SJCRH30 (cell line): ENCODE results near the gene CD7. TPM values are rescaled to one million over a fixed set of nuclear protein-coding genes. Genes with fewer than 3 reads are reported as not detected.
"Not testable (repeated sequence)": the region's sequence is repeated elsewhere in the genome, so short reads cannot be mapped to it uniquely, and the experiment has no call there.

Source experiments
- DNase-seq, 2 experiments: peaks; one replicate each; pipeline ENCODE4 v3.0.0-alpha.2; 2015 to 2020
- H3K27ac ChIP-seq: fragments of 250-450 bp; sonication (Bioruptor Pico); 2 replicates; pipeline ENCODE4 v1.5.1; 2020; ENCODE audit warnings: mild to moderate bottlenecking, moderate library complexity
- H3K27me3 ChIP-seq: fragments of 250-450 bp; sonication (Bioruptor Pico); 2 replicates; pipeline ENCODE4 v1.5.1; 2020; ENCODE audit warnings: mild to moderate bottlenecking, moderate library complexity
- H3K36me3 ChIP-seq: fragments of 250-450 bp; sonication (Bioruptor Pico); 2 replicates; pipeline ENCODE4 v1.5.1; 2020; ENCODE audit warnings: mild to moderate bottlenecking, moderate library complexity
- H3K4me1 ChIP-seq: fragments of 250-450 bp; sonication (Bioruptor Pico); 2 replicates; pipeline ENCODE4 v1.5.1; 2020; ENCODE audit warnings: mild to moderate bottlenecking, moderate library complexity
- H3K4me3 ChIP-seq: fragments of 250-450 bp; sonication (Bioruptor Pico); 2 replicates; pipeline ENCODE4 v1.5.1; 2020; ENCODE audit warnings: mild to moderate bottlenecking, moderate library complexity
- H3K9me3 ChIP-seq: fragments of 250-450 bp; sonication (Bioruptor Pico); replicated peaks from 2 replicates; pipeline ENCODE4 v1.5.1; 2020; ENCODE audit warnings: mild to moderate bottlenecking, moderate library complexity
- total RNA-seq: library from RNA; depleted of rRNA; stranded (reverse); fragments of >200 nt; shearing (Covaris generic); gene quantifications from 2 replicates; pipeline ENCODE4 v1.2.3, GENCODE V29; 2014

The CD7 gene
- total RNA-seq, 1 experiment from 2014 or later, result 4.8 TPM

GRCh38 chr17:82351254-82351712 lies 33.9 kb upstream of the CD7 start:
- no peak overlapping the region for H3K4me3 ChIP-seq
- H3K9me3 ChIP-seq, result no peaks in the 10 kb centered on the region
- no peaks in the 10 kb centered on the region for H3K36me3 ChIP-seq
- peaks cover 15% of the 10 kb centered on the region for H3K4me1 ChIP-seq
- 0 out of 2 replicates have a peak, but pooled peaks cover 5% of the 10 kb centered on the region for H3K27me3 ChIP-seq
- H3K27ac ChIP-seq, result no peak overlapping the region
- DNase-seq, result peak; percentile 47 to 49

- no peak overlapping the region for H3K4me3 ChIP-seq
- H3K4me1 ChIP-seq, result peaks cover 6% of the 10 kb centered on the region; the same call in 1 of the 2 replicates
- H3K27me3 ChIP-seq, result 0 out of 2 replicates have a peak, but pooled peaks cover 5% of the 10 kb centered on the region
- no peak overlapping the region for H3K27ac ChIP-seq
- DNase-seq, result peak; percentile 83 to 86
- no peaks in the 10 kb centered on the region for H3K9me3 ChIP-seq
- H3K36me3 ChIP-seq, result no peaks in the 10 kb centered on the region
Measured at GRCh38 chr17:82350182-82351030, 33.0 kb upstream of the CD7 start.

DNA sequence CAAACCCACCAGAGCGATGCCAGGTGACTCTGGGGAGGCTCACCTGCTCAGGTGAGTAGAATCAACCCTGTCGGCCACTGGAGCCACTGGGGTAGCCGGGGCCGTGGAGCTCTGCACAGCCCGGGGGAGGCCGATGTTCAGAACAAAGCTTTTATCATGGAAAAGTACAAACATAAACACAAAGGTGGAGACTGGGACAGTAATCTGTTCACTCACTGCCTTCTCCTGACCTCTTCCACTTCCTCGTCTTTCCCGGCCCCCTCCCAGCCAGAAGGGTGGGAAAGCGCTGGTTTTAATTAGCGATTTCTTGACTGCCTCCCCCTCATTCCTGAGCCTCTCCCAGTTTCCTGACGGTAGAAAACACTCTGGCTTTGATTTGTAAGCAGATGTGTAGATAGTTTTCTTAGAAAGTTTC lies 31.9 kb upstream of the CD7 start:
- no peak for DNase-seq
- 0 out of 2 replicates have a peak, but pooled peaks cover 5% of the 10 kb centered on the region for H3K27me3 ChIP-seq
- H3K4me3 ChIP-seq, result no peak overlapping the region
- H3K4me1 ChIP-seq, result peaks cover 6% of the 10 kb centered on the region; the same call in 1 of the 2 replicates
- no peaks in the 10 kb centered on the region for H3K36me3 ChIP-seq
- no peaks in the 10 kb centered on the region for H3K9me3 ChIP-seq
- no peak overlapping the region for H3K27ac ChIP-seq

- no peak for DNase-seq
- Histone ChIP-seq H3K4me1 (peaks cover 6% of the 10 kb centered on the region; the same call in 1 of the 2 replicates), H3K27ac (no peak overlapping the region)
Measured at GRCh38 chr17:82348866-82349265, 31.5 kb upstream of the CD7 start.

GRCh38 chr17:82348434-82348833 lies 31.0 kb upstream of the CD7 start:
- H3K4me3 ChIP-seq, result no peak overlapping the region
- H3K4me1 ChIP-seq, result peaks cover 6% of the 10 kb centered on the region; the same call in 1 of the 2 replicates
- no peak for DNase-seq
- H3K9me3 ChIP-seq, result no peaks in the 10 kb centered on the region
- no peak overlapping the region for H3K27ac ChIP-seq
- no peaks in the 10 kb centered on the region for H3K36me3 ChIP-seq
- 0 out of 2 replicates have a peak, but pooled peaks cover 5% of the 10 kb centered on the region for H3K27me3 ChIP-seq

More at GRCh38 chr17:82348866-82349265, 31.5 kb upstream of the CD7 start:
- no peak overlapping the region for H3K4me3 ChIP-seq
- H3K9me3 ChIP-seq, result no peaks in the 10 kb centered on the region
- no peaks in the 10 kb centered on the region for H3K36me3 ChIP-seq
- 0 out of 2 replicates have a peak, but pooled peaks cover 5% of the 10 kb centered on the region for H3K27me3 ChIP-seq

GRCh38 chr17:82347994-82348393 lies 30.6 kb upstream of the CD7 start:
- not testable (repeated sequence) for H3K27ac ChIP-seq

GRCh38 chr17:82346342-82347300 lies 29.2 kb upstream of the CD7 start:
- Histone ChIP-seq H3K36me3 (no peaks in the 10 kb centered on the region), H3K27me3 (0 out of 2 replicates have a peak, but pooled peaks cover 5% of the 10 kb centered on the region), H3K9me3 (no peaks in the 10 kb centered on the region), H3K27ac (no peak overlapping the region), H3K4me3 (no peak overlapping the region), H3K4me1 (peaks cover 21% of the 10 kb centered on the region)
- no peak for DNase-seq

More at GRCh38 chr17:82347994-82348393, 30.6 kb upstream of the CD7 start:
- not testable (repeated sequence) for H3K36me3 ChIP-seq, H3K27me3 ChIP-seq, DNase-seq, H3K4me3 ChIP-seq, H3K9me3 ChIP-seq
- H3K4me1 ChIP-seq, result peaks cover 11% of the 10 kb centered on the region; the same call in 1 of the 2 replicates

DNA sequence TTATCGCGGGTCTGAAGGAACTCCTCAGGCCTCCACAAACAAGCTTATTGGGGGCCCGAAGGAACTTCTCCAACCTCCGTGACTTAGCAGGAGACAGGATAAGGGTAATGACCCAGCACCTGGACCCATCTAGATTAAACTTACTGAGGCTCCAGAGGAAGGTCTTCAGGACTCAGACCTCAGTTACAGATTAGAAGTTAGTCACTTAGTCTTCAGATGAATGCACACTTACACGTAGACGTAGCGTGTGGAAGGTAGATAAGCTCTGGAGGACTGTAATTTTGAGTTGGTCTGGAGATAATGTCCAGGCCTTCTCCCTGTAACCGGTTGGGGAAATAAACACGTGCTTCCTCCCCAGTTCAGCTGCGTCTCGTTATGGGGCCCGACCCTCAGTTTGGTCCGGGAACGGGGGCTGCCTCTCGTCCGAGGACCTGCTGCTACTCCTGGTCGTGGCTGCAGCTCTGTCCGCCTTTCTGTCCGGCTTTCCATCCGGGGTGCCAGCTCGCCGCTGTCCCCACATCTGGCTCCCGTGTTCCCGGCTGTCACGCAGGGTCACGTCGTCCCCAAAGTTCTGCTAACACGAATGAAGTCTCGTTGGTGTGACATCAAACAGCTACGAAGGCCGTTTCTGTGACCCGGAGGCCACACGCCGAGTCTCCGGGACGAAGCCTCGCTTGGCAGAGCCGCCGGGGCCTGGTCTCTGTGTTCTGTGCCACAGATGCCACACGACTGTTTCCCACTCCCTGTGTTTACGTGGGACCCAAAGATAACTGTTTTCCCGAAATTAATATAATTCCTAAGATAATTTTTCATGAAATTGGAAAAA lies 28.0 kb upstream of the CD7 start:
- no peak for DNase-seq
- Histone ChIP-seq H3K4me3 (no peak overlapping the region), H3K27me3 (0 out of 2 replicates have a peak, but pooled peaks cover 5% of the 10 kb centered on the region), H3K9me3 (no peaks in the 10 kb centered on the region), H3K27ac (no peak overlapping the region), H3K4me1 (peaks cover 15% of the 10 kb centered on the region), H3K36me3 (no peaks in the 10 kb centered on the region)

DNA sequence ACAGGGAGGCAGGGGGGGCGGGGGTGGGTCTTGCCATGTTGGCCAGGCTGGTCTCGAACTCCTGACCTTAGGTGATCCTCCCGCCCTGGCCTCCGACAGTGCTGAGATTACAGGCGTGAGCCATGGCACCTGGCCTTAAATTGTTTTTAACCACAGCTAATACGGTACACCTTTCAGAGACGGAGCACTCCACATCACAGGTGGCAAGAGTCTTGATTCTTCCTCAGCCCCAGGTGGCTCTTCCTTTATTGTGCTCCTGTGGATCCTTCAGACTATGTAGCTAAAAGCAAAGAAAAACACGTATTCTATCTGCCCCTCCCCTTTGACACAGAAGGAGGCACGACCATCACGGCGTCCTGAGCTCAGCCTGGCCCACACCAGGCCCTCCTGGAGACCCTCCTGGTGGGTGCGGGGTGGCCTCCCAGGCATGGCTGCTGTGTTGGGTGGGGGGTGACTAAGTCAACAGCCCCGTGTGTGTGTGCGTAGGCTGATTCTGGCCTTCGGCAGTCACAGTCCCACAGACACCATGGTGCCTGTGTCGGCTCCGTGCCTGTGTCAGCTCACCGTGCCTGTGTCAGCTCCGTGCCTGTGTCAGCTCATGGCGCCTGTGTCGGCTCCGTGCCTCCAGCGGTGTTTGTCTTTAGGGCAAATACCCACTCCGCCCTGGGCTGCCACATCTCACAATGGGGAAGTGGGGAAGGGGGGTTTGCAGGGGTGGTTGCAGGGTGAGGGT lies 26.9 kb upstream of the CD7 start:
- Histone ChIP-seq H3K27me3 (0 out of 2 replicates have a peak, but pooled peaks cover 5% of the 10 kb centered on the region), H3K27ac (no peak overlapping the region), H3K4me3 (no peak overlapping the region), H3K4me1 (peaks cover 18% of the 10 kb centered on the region), H3K36me3 (no peaks in the 10 kb centered on the region), H3K9me3 (no peaks in the 10 kb centered on the region)
- DNase-seq, result no peak

DNA sequence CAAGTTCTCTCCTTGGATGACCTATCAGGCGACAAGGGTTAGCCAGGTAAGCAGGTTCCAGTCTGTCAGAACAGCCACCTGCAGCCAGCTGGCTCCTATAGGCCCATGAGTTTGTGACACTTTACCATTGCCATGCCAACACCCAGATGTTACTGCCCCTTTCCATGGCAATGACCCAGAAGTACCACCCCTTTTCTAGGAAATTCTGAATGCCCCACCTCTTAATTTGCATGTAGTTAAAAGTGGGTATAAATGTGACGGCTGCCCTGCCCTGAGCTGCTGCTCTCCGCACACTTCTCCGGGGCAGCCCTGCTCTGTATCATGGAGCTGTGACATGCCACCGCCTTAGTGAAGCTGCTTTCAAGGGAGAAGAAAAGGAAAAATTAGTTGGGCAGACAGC lies 26.2 kb upstream of the CD7 start:
- no peaks in the 10 kb centered on the region for H3K36me3 ChIP-seq
- DNase-seq, result no peak
- no peaks in the 10 kb centered on the region for H3K9me3 ChIP-seq
- H3K27me3 ChIP-seq, result no peaks in the 10 kb centered on the region
- H3K4me1 ChIP-seq, result peaks cover 24% of the 10 kb centered on the region
- H3K4me3 ChIP-seq, result no peak overlapping the region
- no peak overlapping the region for H3K27ac ChIP-seq

GRCh38 chr17:82342361-82343079 lies 25.1 kb upstream of the CD7 start:
- peak overlapping the region; percentile 31 for H3K4me3 ChIP-seq
- no peak overlapping the region for H3K27ac ChIP-seq
- peaks cover 34% of the 10 kb centered on the region for H3K4me1 ChIP-seq
- H3K9me3 ChIP-seq, result no peaks in the 10 kb centered on the region
- H3K36me3 ChIP-seq, result no peaks in the 10 kb centered on the region
- peak in 1 of 2 experiments; percentile 70 for DNase-seq
- H3K27me3 ChIP-seq, result no peaks in the 10 kb centered on the region

DNA sequence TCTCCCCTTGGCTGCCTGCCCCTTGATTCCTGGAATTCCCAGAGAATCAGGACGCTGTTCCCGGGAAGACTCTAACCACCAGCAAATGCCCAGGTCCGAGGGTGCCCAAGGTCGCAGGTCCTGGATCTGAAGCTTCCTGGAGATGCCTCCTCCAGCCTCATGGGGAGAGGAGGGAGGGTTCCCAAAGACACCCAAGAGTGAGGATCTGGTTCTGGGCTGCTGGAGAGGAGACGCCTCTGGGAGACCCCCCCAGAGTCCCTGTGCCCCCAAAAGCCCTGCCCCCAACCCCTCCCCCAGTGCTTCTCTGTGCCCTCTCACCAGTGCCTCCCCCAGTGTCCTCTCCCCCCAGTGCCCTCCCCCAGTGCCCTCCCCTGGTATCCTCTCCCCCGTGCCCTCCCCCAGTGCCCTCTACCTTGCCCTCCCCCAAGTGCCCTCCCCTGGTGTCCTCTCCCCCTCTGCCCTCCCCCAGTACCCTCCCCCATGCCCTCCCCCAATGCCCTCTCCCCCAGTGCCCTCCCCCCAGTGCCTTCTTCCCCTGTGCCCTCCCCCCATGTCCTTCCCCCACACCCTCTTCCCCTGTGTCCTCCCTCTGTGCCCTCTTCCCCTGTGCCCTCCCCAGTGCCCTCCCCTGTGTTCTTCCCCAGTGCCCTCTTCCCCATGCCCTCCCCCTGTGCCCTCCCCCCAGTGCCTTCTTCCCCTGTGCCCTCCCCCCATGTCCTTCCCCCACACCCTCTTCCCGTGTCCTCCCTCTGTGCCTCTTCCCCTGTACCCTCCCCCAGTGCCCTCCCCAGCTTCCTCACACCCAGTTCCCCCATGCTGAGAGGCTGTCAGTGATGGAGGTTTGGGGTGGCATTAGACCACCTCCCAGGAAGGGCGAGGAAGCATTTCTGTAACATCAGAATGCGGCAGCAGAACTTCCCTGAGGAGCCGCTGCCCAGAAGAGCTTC lies 22.5 kb upstream of the CD7 start:
- H3K4me3 ChIP-seq, result peak overlapping the region; percentile 52
- H3K36me3 ChIP-seq, result no peaks in the 10 kb centered on the region
- DNase-seq, result no peak
- peak overlapping the region; percentile 94 for H3K27ac ChIP-seq
- H3K4me1 ChIP-seq, result peaks cover 57% of the 10 kb centered on the region
- H3K27me3 ChIP-seq, result no peaks in the 10 kb centered on the region
- H3K9me3 ChIP-seq, result no peaks in the 10 kb centered on the region
